ENCODE results near the gene GLT1D1. TPM values are rescaled to one million over a fixed set of nuclear protein-coding genes. Genes with fewer than 3 reads are reported as not detected.

Gene GLT1D1
- total RNA-seq, 6 experiments from 2014 or later, result not detected

DNA sequence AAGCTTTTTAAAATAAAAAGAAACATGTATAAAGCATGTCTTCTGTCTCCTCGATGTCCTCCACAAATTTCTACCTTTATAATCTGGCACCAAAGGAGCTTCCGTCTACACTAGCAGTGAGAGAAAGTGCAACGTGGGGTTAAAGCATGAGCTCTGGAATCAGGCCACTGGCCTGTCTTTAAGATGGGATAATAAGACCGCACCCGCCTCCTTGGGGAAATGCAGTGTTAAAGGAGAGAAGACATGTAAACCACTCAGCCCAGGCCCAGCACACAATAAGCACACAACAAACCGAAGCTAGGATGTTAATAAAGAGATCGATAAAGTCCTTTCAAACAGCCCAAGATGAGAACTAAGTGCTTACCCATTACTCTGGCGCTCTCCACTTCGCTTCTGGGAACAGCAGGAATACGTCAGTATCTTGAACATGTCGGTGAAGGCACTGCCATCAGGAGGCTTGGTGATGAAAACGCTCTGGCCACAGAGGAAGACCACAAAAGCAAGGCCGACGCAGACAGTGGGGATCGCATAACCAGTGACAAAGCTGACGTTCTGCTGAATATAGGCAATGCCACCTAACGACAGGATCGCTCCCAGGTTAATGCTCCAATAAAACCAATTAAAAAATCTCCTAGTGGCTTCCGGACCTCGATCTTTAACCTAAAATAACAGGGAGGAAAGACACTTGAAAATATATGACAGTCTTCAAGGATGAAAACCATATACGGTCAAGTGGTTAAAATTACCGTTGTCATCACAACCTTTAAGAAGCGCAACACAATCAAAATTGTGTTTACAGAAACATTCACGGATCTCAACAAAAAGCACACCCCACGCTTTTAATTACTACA is 38.6 kb upstream of the GLT1D1 start:
- Mint-ChIP-seq H3K27me3 (ENCODE audit: insufficient read depth) (peaks cover 2% of the 10 kb centered on the region; the same call in 1 of the 2 replicates), H3K27ac (0 out of 2 replicates have a peak overlapping the region, but pooled peaks have one; percentile 75), H3K9me3 (no peaks in the 10 kb centered on the region), H3K4me1 (ENCODE audit: low read depth) (peaks cover 88% of the 10 kb centered on the region), H3K36me3 (ENCODE audit: low read depth) (peaks cover 23% of the 10 kb centered on the region), H3K4me3 (no peak overlapping the region)
- DNase-seq, result no peak
- TF ChIP-seq, protein P1, sequence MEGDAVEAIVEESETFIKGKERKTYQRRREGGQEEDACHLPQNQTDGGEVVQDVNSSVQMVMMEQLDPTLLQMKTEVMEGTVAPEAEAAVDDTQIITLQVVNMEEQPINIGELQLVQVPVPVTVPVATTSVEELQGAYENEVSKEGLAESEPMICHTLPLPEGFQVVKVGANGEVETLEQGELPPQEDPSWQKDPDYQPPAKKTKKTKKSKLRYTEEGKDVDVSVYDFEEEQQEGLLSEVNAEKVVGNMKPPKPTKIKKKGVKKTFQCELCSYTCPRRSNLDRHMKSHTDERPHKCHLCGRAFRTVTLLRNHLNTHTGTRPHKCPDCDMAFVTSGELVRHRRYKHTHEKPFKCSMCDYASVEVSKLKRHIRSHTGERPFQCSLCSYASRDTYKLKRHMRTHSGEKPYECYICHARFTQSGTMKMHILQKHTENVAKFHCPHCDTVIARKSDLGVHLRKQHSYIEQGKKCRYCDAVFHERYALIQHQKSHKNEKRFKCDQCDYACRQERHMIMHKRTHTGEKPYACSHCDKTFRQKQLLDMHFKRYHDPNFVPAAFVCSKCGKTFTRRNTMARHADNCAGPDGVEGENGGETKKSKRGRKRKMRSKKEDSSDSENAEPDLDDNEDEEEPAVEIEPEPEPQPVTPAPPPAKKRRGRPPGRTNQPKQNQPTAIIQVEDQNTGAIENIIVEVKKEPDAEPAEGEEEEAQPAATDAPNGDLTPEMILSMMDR (IDR thresholded peaks at IDR 0.05), result no peak

DNA sequence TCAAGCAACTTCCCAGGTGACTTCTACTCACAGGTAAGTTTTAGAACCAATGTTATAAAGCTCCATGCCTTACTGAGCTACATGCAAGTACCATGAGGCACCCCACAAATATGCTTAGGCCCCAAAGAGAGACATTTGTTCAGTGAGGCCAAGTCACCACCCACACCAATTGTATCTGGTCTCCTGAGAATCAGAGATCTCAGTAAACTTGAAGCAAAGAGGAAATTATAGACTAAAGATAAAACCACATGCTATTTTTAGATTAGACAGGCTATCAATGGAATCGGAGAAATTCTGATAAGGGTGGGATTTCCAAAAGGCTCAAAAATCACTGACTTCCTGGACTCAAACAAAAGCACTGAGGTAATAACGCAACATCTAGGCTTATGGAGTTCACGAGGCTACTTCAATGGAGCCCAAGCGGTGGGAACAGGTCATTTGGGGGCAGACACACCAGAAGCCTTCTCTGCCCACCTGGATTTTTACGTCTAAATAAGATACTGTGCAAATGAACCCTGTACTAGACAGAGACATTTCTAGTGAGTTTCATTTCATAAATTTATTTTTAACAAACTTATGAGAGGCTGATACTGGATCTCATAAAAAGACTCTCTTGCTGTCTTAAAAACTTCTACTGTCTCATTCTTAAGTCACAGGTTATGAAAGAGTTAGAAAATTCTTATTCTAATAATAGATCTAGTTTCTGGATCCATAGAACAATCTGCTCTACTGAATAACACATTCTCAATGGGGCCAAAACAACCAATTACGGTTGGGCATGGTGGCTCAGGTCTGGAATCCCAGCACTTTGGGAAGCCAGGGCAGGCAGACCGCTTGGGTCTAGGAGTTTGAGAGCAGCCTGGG is 37.3 kb upstream of the GLT1D1 start:
- peaks cover 27% of the 10 kb centered on the region for H3K36me3 Mint-ChIP-seq (ENCODE audit: low read depth)
- H3K4me3 Mint-ChIP-seq, result no peak overlapping the region
- H3K27ac Mint-ChIP-seq, result peak overlapping the region; percentile 49
- no peak for DNase-seq
- TF ChIP-seq, protein P1 (IDR thresholded peaks at IDR 0.05), result no peak
- peaks cover 2% of the 10 kb centered on the region; the same call in 1 of the 2 replicates for H3K27me3 Mint-ChIP-seq (ENCODE audit: insufficient read depth)
- H3K9me3 Mint-ChIP-seq, result no peaks in the 10 kb centered on the region
- peaks cover 80% of the 10 kb centered on the region for H3K4me1 Mint-ChIP-seq (ENCODE audit: low read depth)

DNA sequence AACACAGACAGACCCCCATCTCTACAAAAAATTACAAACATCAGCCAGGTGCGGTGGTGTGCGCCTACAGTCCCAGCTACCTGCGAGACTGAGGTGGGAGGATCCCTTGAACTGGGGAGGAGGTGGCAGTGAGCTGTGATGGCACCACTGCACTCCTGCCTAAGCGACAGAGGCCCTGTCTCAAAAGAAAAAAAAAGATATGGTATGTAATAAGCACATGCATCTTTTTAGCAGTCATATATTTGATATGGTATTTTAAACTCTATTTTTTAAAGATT is 36.7 kb upstream of the GLT1D1 start:
- Mint-ChIP-seq H3K27me3 (ENCODE audit: insufficient read depth) (peaks cover 2% of the 10 kb centered on the region; the same call in 1 of the 2 replicates), H3K4me1 (ENCODE audit: low read depth) (peaks cover 78% of the 10 kb centered on the region), H3K9me3 (no peaks in the 10 kb centered on the region), H3K4me3 (no peak overlapping the region), H3K36me3 (ENCODE audit: low read depth) (peaks cover 27% of the 10 kb centered on the region), H3K27ac (peak overlapping the region; percentile 42; the same call in 1 of the 2 replicates)
- DNase-seq, result no peak
- TF ChIP-seq, protein P1 (IDR thresholded peaks at IDR 0.05), result no peak

DNA sequence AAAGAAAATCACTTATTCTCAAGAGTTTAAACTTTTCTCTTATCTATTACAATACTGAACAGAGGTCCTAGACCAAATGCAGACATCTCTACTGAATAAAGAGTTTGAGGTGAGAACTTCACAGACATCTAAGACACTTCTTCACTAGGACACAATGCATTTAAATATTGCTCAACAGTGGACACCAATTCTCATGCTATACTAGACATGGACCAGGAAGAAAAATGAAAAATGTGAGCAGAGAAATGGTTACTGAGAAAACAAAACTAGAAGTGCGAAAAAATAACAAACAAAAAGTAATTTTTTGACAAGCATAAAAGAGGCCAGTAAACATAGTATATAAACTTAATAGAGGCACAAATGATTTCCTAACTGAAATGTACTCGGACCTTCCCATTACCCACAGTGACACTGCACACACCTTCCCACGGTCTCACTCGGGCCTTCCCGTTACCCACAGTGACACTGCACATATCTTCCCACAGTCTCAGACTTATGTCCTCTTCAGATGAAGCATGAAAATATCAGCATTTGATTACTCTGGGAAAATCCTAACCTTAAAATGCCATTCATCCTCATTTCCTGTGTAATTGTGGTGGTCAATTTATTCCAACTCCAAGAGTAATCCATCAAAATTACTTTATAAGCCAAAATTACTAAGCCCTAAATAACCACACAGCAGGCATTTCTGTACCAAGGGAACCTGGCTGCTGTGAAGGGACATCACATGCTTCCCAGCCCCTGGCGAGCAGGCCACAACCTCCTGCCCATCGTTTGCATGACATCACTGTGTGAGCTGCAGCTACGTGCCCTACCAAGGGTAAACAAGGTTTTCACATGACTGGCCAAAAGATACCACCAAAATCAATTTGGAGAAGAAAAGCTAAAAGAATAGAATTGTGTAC is 35.9 kb upstream of the GLT1D1 start:
- Mint-ChIP-seq H3K36me3 (ENCODE audit: low read depth) (peaks cover 33% of the 10 kb centered on the region), H3K4me3 (no peak overlapping the region; the same call in 1 of the 2 replicates), H3K4me1 (ENCODE audit: low read depth) (peaks cover 80% of the 10 kb centered on the region), H3K27ac (peak overlapping the region; percentile 67), H3K9me3 (no peaks in the 10 kb centered on the region), H3K27me3 (ENCODE audit: insufficient read depth) (peaks cover 2% of the 10 kb centered on the region; the same call in 1 of the 2 replicates)
- TF ChIP-seq, protein P1 (IDR thresholded peaks at IDR 0.05), result no peak
- DNase-seq, result peak; percentile 22

Data from HFFc6 (cell line).